ENCODE measurements around the gene PRAME.
"Not testable (repeated sequence)": the region's sequence is repeated elsewhere in the genome, so short reads cannot be mapped to it uniquely, and the experiment has no call there.

Gene PRAME

GRCh38 chr22:22520667-22521602 is 38.1 kb downstream of the PRAME start:
- DNase-seq (ENCODE audit: low spot score): no peak

- DNase-seq (ENCODE audit: low spot score): no peak
These were observed 38.9 kb downstream of the PRAME start, which contains the start of gene ZNF280A for GRCh38 chr22:22520020-22520656. TSS of gene ZNF280A (minus strand) at chr22:22520270. CDS start at chr22:22515630, 4,640 bp downstream.

- no peak for DNase-seq (ENCODE audit: low spot score)
These were observed 39.5 kb downstream of the PRAME start for GRCh38 chr22:22519591-22519990.

GRCh38 chr22:22516992-22517391 is 42.1 kb downstream of the PRAME start:
- no peak for DNase-seq (ENCODE audit: low spot score)

DNA sequence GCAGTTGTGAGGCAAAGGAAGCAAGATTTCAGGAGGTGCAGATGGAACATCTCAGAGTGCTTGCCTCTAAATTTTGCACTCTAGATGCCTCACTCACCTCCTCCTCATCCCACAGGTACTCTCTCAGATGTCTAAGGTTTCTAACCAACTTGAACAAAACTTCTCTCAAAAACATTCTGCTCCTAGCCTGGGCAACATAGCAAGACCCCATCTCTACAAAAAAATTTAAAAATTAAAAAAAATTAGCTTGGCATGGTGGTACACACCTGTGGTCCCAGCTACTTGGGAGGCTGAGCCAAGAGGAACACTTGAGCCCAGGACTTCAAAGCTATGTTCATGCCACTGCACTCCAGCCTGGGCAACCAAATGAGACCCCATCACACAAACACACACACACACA is 43.2 kb downstream of the PRAME start:
- DNase-seq (ENCODE audit: low spot score): no peak

DNA sequence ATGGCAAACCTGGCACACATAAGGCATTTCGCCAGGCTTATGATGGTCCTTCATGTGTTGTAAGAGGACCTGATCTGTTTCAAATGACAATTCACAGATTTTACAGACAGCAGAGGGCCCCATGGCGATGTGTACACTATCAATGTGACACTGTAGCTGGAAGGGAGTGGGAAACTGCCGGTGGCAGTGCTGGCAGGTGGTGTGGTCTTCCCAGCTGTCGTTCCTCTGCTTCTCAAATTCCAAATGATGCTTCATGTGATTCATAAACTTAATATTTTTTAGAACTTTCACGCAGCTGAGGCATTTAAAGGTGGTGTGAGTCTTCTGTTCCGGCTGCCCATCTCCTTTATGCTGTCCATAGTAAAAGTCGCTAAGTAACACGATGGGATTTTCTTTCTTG is 44.6 kb downstream of the PRAME start:
- DNase-seq (ENCODE audit: low spot score): not testable (repeated sequence)

DNA sequence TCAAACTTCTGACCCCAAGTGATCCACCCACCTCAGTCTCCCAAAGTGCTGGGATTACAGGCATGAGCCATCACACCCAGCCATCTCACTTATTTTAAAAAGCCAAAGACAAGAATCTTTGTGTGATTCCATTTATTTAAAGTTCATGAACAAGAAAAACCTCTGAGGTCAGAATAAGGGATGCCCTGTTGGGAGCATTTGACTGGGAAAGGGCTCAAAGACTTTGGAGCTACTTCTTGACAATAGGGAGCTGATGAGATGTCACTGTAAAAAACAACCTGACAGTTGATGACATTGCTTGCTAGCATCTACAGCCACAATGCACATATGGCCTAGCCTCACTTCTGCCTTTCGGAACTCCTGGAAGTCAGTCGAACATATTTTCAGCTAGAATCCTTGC is 45.4 kb downstream of the PRAME start:
- DNase-seq (ENCODE audit: low spot score): no peak

GRCh38 chr22:22512951-22513350 is 46.1 kb downstream of the PRAME start:
- DNase-seq (ENCODE audit: low spot score): no peak

GRCh38 chr22:22510833-22511232 is 48.2 kb downstream of the PRAME start:
- not testable (repeated sequence) for DNase-seq (ENCODE audit: low spot score)

DNA sequence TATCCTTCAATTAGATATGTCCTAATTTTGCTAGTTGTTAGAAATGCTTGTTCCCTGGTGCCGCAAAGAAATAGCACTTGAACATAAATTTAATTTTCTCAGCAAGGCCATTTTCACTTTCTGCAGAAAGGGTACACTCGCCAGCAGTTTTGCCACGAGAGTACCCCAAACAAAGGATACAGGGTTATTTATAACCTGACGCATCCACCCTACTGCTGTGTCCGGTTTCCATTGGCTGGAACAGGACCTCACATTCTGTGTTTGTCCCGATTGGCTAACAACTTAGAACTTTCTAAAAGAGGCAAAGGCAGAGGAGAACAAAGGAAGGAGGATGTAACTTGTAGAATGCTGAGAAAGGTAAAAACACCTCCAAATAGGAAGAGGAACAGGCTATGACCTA is 49.2 kb downstream of the PRAME start:
- not testable (repeated sequence) for DNase-seq (ENCODE audit: low spot score)

- DNase-seq (ENCODE audit: low spot score): peak; percentile 82
These were observed 50.5 kb downstream of the PRAME start, which contains the start of gene ZNF280B for GRCh38 chr22:22508274-22509176. TSS of gene ZNF280B (minus strand) at chr22:22508742. CDS start at chr22:22489398, 19,344 bp downstream.

- DNase-seq (ENCODE audit: low spot score): no peak
These were observed 51.3 kb downstream of the PRAME start for GRCh38 chr22:22507743-22508273.

DNA sequence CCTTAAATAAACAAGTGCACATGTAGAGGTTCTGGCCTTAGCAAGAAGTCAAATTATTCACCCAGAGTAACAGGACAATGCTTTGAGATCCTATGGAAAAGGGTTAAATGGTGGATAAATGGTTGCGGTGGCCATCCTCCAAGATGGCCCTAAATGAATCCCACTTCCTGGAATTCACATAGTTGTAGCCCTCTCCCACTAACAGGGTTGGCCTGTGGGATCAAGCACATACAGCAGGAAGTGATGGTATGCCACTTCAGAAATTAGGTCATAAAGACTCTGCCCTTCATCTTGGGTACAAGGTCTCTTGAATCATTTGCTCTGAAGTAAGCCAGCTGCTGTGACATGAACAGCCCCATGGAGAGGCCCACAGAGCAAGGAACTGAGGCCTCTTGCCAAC is 52.3 kb downstream of the PRAME start:
- DNase-seq (ENCODE audit: low spot score): no peak

- DNase-seq (ENCODE audit: low spot score): no peak
These were observed 60.8 kb downstream of the PRAME start for GRCh38 chr22:22498267-22498666.

All from CD4-positive, alpha-beta T cell treated with Interleukin-2 at 100 ng/mL for 4 hours (primary cell).